ENCODE measurements around the gene CTNNA2.

Gene CTNNA2

GRCh38 chr2:80281049-80281448 is 768.2 kb downstream of the CTNNA2 start:
- Mint-ChIP-seq H3K4me3 (no peak overlapping the region), H3K36me3 (ENCODE audit: insufficient read depth) (no peaks in the 10 kb centered on the region), H3K27me3 (no peaks in the 10 kb centered on the region), H3K4me1 (ENCODE audit: low read depth in 2 of 2) (no peaks in the 10 kb centered on the region), H3K27ac (no peak overlapping the region), H3K9me3 (peaks cover under 1 to 8% of the 10 kb centered on the region in 2 donors)
- no peak for DNase-seq
- no peak for ATAC-seq (replicated peaks)

- Mint-ChIP-seq H3K27ac (no peak overlapping the region), H3K36me3 (ENCODE audit: insufficient read depth) (no peaks in the 10 kb centered on the region), H3K4me3 (no peak overlapping the region), H3K9me3 (peaks cover 9 to 19% of the 10 kb centered on the region in 2 donors), H3K27me3 (no peaks in the 10 kb centered on the region), H3K4me1 (ENCODE audit: low read depth in 2 of 2) (no peaks in the 10 kb centered on the region)
- no peak for ATAC-seq (replicated peaks)
- DNase-seq, result no peak
Measured at GRCh38 chr2:80288576-80288975, 775.7 kb downstream of the CTNNA2 start.

- H3K27me3 Mint-ChIP-seq, result no peaks in the 10 kb centered on the region
- peaks cover 18 to 21% of the 10 kb centered on the region in 2 donors for H3K9me3 Mint-ChIP-seq
- no peaks in the 10 kb centered on the region for H3K36me3 Mint-ChIP-seq (ENCODE audit: insufficient read depth)
- DNase-seq, result no peak
- no peak for ATAC-seq (replicated peaks)
- no peak overlapping the region for H3K27ac Mint-ChIP-seq
- no peak overlapping the region for H3K4me3 Mint-ChIP-seq
- H3K4me1 Mint-ChIP-seq (ENCODE audit: low read depth in 2 of 2), result no peaks in the 10 kb centered on the region
Measured at GRCh38 chr2:80291656-80292055, 778.8 kb downstream of the CTNNA2 start.

- ATAC-seq (replicated peaks), result no peak
- no peaks in the 10 kb centered on the region for H3K36me3 Mint-ChIP-seq (ENCODE audit: insufficient read depth)
- H3K9me3 Mint-ChIP-seq, result peaks cover 15 to 18% of the 10 kb centered on the region in 2 donors
- no peak overlapping the region for H3K4me3 Mint-ChIP-seq
- H3K4me1 Mint-ChIP-seq (ENCODE audit: low read depth in 2 of 2), result no peaks in the 10 kb centered on the region
- H3K27ac Mint-ChIP-seq, result no peak overlapping the region
- no peak for DNase-seq
- H3K27me3 Mint-ChIP-seq, result no peaks in the 10 kb centered on the region
Measured at GRCh38 chr2:80292474-80292873, 779.6 kb downstream of the CTNNA2 start.

GRCh38 chr2:80293039-80293438 is 780.2 kb downstream of the CTNNA2 start:
- Mint-ChIP-seq H3K4me1 (ENCODE audit: low read depth in 2 of 2) (no peaks in the 10 kb centered on the region), H3K36me3 (ENCODE audit: insufficient read depth) (no peaks in the 10 kb centered on the region), H3K4me3 (no peak overlapping the region), H3K9me3 (peaks cover 15 to 18% of the 10 kb centered on the region in 2 donors), H3K27ac (no peak overlapping the region), H3K27me3 (no peaks in the 10 kb centered on the region)
- ATAC-seq (replicated peaks) (no peak), DNase-seq (no peak)

GRCh38 chr2:80298954-80299353 is 786.1 kb downstream of the CTNNA2 start:
- Mint-ChIP-seq H3K36me3 (ENCODE audit: insufficient read depth) (peaks cover 3% of the 10 kb centered on the region), H3K4me1 (ENCODE audit: low read depth in 2 of 2) (no peaks in the 10 kb centered on the region), H3K9me3 (peaks cover 5 to 8% of the 10 kb centered on the region in 2 donors), H3K4me3 (no peak overlapping the region), H3K27ac (no peak overlapping the region), H3K27me3 (peaks cover 4 to 22% of the 10 kb centered on the region in 2 donors)
- ATAC-seq (replicated peaks), result no peak
- DNase-seq, result no peak

GRCh38 chr2:80299661-80300060 is 786.8 kb downstream of the CTNNA2 start:
- ATAC-seq (replicated peaks) (no peak), DNase-seq (no peak)
- Mint-ChIP-seq H3K4me1 (ENCODE audit: low read depth in 2 of 2) (no peaks in the 10 kb centered on the region), H3K27ac (no peak overlapping the region), H3K4me3 (no peak overlapping the region), H3K27me3 (peaks cover 4 to 24% of the 10 kb centered on the region in 2 donors), H3K9me3 (peaks cover 4 to 8% of the 10 kb centered on the region in 2 donors), H3K36me3 (ENCODE audit: insufficient read depth) (peaks cover 3% of the 10 kb centered on the region)

GRCh38 chr2:80300346-80300745 is 787.5 kb downstream of the CTNNA2 start:
- Mint-ChIP-seq H3K27ac (no peak overlapping the region), H3K4me1 (ENCODE audit: low read depth in 2 of 2) (no peaks in the 10 kb centered on the region), H3K36me3 (ENCODE audit: insufficient read depth) (peaks cover 3% of the 10 kb centered on the region), H3K27me3 (peaks cover 4 to 24% of the 10 kb centered on the region in 2 donors), H3K4me3 (no peak overlapping the region), H3K9me3 (peaks cover 2 to 3% of the 10 kb centered on the region in 2 donors)
- DNase-seq (no peak), ATAC-seq (replicated peaks) (no peak)

- Mint-ChIP-seq H3K27ac (no peak overlapping the region), H3K9me3 (peaks cover 0 to 2% of the 10 kb centered on the region in 2 donors), H3K4me1 (ENCODE audit: low read depth in 2 of 2) (no peaks in the 10 kb centered on the region), H3K27me3 (peaks cover 4 to 24% of the 10 kb centered on the region in 2 donors), H3K36me3 (ENCODE audit: insufficient read depth) (peaks cover 3% of the 10 kb centered on the region), H3K4me3 (no peak overlapping the region)
- no peak for ATAC-seq (replicated peaks)
- no peak for DNase-seq
Measured at GRCh38 chr2:80300954-80301353, 788.1 kb downstream of the CTNNA2 start.

GRCh38 chr2:80302001-80302313 is 789.1 kb downstream of the CTNNA2 start:
- no peak overlapping the region for H3K27ac Mint-ChIP-seq
- no peak overlapping the region for H3K4me3 Mint-ChIP-seq
- DNase-seq, result no peak
- H3K27me3 Mint-ChIP-seq, result peaks cover 4 to 24% of the 10 kb centered on the region in 2 donors
- H3K9me3 Mint-ChIP-seq, result peaks cover 0 to 4% of the 10 kb centered on the region in 2 donors
- no peak for ATAC-seq (replicated peaks)
- H3K36me3 Mint-ChIP-seq (ENCODE audit: insufficient read depth), result peaks cover 3% of the 10 kb centered on the region
- H3K4me1 Mint-ChIP-seq (ENCODE audit: low read depth in 2 of 2), result no peaks in the 10 kb centered on the region

GRCh38 chr2:80302314-80303005 is 789.6 kb downstream of the CTNNA2 start:
- DNase-seq (no peak), ATAC-seq (replicated peaks) (no peak)
- no peak overlapping the region for H3K27ac Mint-ChIP-seq
- H3K27me3 Mint-ChIP-seq, result peaks cover 4 to 24% of the 10 kb centered on the region in 2 donors
- no peak overlapping the region for H3K4me3 Mint-ChIP-seq
- no peaks in the 10 kb centered on the region for H3K4me1 Mint-ChIP-seq (ENCODE audit: low read depth in 2 of 2)
- H3K36me3 Mint-ChIP-seq (ENCODE audit: insufficient read depth), result peaks cover 3% of the 10 kb centered on the region
- peaks cover 1 to 4% of the 10 kb centered on the region in 2 donors for H3K9me3 Mint-ChIP-seq

GRCh38 chr2:80303006-80303908 is 790.4 kb downstream of the CTNNA2 start:
- Mint-ChIP-seq H3K4me3 (no peak overlapping the region), H3K36me3 (ENCODE audit: insufficient read depth) (peaks cover 3% of the 10 kb centered on the region), H3K4me1 (ENCODE audit: low read depth in 2 of 2) (no peaks in the 10 kb centered on the region), H3K9me3 (peaks cover 4 to 5% of the 10 kb centered on the region in 2 donors), H3K27ac (no peak overlapping the region), H3K27me3 (peaks cover 4 to 24% of the 10 kb centered on the region in 2 donors)
- DNase-seq (no peak), ATAC-seq (replicated peaks) (no peak)

GRCh38 chr2:80303909-80304837 is 791.3 kb downstream of the CTNNA2 start, which contains the start of gene LRRTM1:
Gene LRRTM1 (minus strand): TSS chr2:80304752. CDS start chr2:80303819, 933 bp downstream.
- Mint-ChIP-seq H3K4me3 (no peak within 1 kb of the TSS), H3K36me3 (ENCODE audit: insufficient read depth) (peaks cover 3% of the 10 kb centered on the region), H3K27ac (no peak within 1 kb of the TSS), H3K27me3 (peaks cover 4 to 24% of the 10 kb centered on the region in 2 donors), H3K4me1 (ENCODE audit: low read depth in 2 of 2) (no peaks in the 10 kb centered on the region), H3K9me3 (peaks cover 4 to 5% of the 10 kb centered on the region in 2 donors)
- ATAC-seq (replicated peaks) (no peak), DNase-seq (no peak)

Data from effector memory CD8-positive, alpha-beta T cell (primary cell).